ENCODE measurements around the gene CPB1.

DNA sequence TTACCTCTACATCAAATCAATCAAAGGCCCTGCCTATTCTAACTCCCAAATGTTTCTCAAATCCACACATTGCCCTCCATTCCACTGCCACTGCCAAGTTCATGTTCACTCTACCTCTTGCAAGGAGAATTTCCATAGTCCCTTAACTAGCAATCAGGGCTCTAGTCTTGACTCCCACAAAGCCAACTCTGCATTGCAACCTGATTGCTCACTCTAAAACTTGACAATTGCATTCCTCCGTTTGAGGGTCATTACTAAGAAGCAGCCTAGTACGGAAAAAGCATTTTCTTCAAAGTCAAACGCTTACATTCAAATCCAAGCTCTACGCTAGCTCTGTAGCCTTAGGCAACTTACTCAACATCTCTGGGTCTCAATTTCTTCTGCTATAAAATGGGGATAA lies 38.6 kb downstream of the CPB1 start:
- TF ChIP-seq, protein P1, sequence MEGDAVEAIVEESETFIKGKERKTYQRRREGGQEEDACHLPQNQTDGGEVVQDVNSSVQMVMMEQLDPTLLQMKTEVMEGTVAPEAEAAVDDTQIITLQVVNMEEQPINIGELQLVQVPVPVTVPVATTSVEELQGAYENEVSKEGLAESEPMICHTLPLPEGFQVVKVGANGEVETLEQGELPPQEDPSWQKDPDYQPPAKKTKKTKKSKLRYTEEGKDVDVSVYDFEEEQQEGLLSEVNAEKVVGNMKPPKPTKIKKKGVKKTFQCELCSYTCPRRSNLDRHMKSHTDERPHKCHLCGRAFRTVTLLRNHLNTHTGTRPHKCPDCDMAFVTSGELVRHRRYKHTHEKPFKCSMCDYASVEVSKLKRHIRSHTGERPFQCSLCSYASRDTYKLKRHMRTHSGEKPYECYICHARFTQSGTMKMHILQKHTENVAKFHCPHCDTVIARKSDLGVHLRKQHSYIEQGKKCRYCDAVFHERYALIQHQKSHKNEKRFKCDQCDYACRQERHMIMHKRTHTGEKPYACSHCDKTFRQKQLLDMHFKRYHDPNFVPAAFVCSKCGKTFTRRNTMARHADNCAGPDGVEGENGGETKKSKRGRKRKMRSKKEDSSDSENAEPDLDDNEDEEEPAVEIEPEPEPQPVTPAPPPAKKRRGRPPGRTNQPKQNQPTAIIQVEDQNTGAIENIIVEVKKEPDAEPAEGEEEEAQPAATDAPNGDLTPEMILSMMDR (IDR thresholded peaks at IDR 0.05; ENCODE audit: insufficient read depth, low read depth, low read length) = no peak
- TF ChIP-seq EZH2 (IDR thresholded peaks at IDR 0.05; ENCODE audit: insufficient read depth, low read length) = no peak
